RWPE2 (cell line): ENCODE results near the gene SLC7A10.
A peak's percentile ranks its signal among the peaks of the same experiment; 100 is the strongest.

Source experiments
- ATAC-seq: fragments of 200-7000 bp; cut with Tn5 transposase; 3 replicates; pipeline ENCODE4 v1.9.1; 2021; ENCODE audit warnings: low read depth
- DNase-seq: peaks from one replicate; pipeline ENCODE4 v3.0.0-alpha.2; 2020; ENCODE audit warnings: low spot score
- H3K27ac ChIP-seq: fragments of 450-650 bp; 2 replicates; pipeline ENCODE4 v1.5.1; 2017; ENCODE audit warnings: mild to moderate bottlenecking; ENCODE audit not compliant: poor library complexity, severe bottlenecking
- H3K27me3 ChIP-seq: fragments of 250-450 bp; sonication (Bioruptor Pico); 2 replicates; pipeline ENCODE4 v1.5.1; 2021; ENCODE audit warnings: mild to moderate bottlenecking, moderate library complexity; ENCODE audit not compliant: insufficient read depth, poor library complexity, severe bottlenecking
- H3K36me3 ChIP-seq: fragments of 250-450 bp; sonication (Bioruptor Pico); 2 replicates; pipeline ENCODE4 v1.5.1; 2020; ENCODE audit warnings: low read depth, mild to moderate bottlenecking, moderate library complexity
- H3K4me1 ChIP-seq: fragments of 250-450 bp; sonication (Bioruptor Pico); 2 replicates; pipeline ENCODE4 v1.5.1; 2021; ENCODE audit warnings: mild to moderate bottlenecking, moderate library complexity; ENCODE audit not compliant: insufficient read depth, poor library complexity, severe bottlenecking
- H3K4me3 ChIP-seq: fragments of 250-450 bp; sonication (Bioruptor Pico); 2 replicates; pipeline ENCODE4 v1.5.1; 2021; ENCODE audit warnings: mild to moderate bottlenecking, moderate library complexity; ENCODE audit not compliant: severe bottlenecking
- H3K9me3 ChIP-seq: fragments of 250-450 bp; sonication (Bioruptor Pico); 2 replicates; pipeline ENCODE4 v1.5.1; 2021; ENCODE audit warnings: mild to moderate bottlenecking, moderate library complexity; ENCODE audit not compliant: severe bottlenecking
- CTCF ChIP-seq: fragments of 450-650 bp; IDR thresholded peaks from one replicate; pipeline ENCODE4 v1.5.1; 2017; ENCODE audit warnings: mild to moderate bottlenecking, moderate library complexity; ENCODE audit not compliant: poor library complexity, severe bottlenecking

The SLC7A10 gene

GRCh38 chr19:33175886-33176669 lies 49.6 kb downstream of the SLC7A10 start:
- no peak for DNase-seq
- Histone ChIP-seq H3K4me3 (peak overlapping the region; percentile 61), H3K27ac (peak overlapping the region; percentile 43), H3K4me1 (peaks cover 5% of the 10 kb centered on the region), H3K9me3 (no peaks in the 10 kb centered on the region), H3K27me3 (no peaks in the 10 kb centered on the region), H3K36me3 (no peaks in the 10 kb centered on the region)
- ATAC-seq, result peak; percentile 2; the same call in 2 of the 3 replicates
- TF ChIP-seq CTCF, result peak; percentile 5

- Histone ChIP-seq H3K27ac (no peak overlapping the region), H3K9me3 (no peaks in the 10 kb centered on the region), H3K27me3 (no peaks in the 10 kb centered on the region), H3K4me3 (no peak overlapping the region), H3K36me3 (no peaks in the 10 kb centered on the region), H3K4me1 (peaks cover 5% of the 10 kb centered on the region)
- no peak for TF ChIP-seq CTCF
- ATAC-seq (no peak), DNase-seq (no peak)
Observed at GRCh38 chr19:33175156-33175782, 50.4 kb downstream of the SLC7A10 start.

- TF ChIP-seq CTCF, result no peak
- DNase-seq, result no peak
- Histone ChIP-seq H3K4me3 (no peak overlapping the region), H3K27me3 (no peaks in the 10 kb centered on the region), H3K4me1 (peaks cover 5% of the 10 kb centered on the region), H3K9me3 (no peaks in the 10 kb centered on the region), H3K36me3 (no peaks in the 10 kb centered on the region), H3K27ac (no peak overlapping the region)
- ATAC-seq, result no peak
Observed at GRCh38 chr19:33174186-33174585, 51.5 kb downstream of the SLC7A10 start.

- Histone ChIP-seq H3K36me3 (no peaks in the 10 kb centered on the region), H3K4me3 (no peak overlapping the region), H3K27me3 (no peaks in the 10 kb centered on the region), H3K9me3 (no peaks in the 10 kb centered on the region), H3K4me1 (peaks cover 5% of the 10 kb centered on the region), H3K27ac (no peak overlapping the region)
- TF ChIP-seq CTCF, result no peak
- ATAC-seq (no peak), DNase-seq (no peak)
Observed at GRCh38 chr19:33171916-33172359, 53.7 kb downstream of the SLC7A10 start.
